VCaP (cell line): ENCODE measurements around the gene ORM1.

Source experiments
- H3K27ac ChIP-seq: fragments of 450-650 bp; 2 replicates; pipeline ENCODE4 v1.5.1; 2017
- TF ChIP-seq, protein P1 (sequence below): fragments of 450-650 bp; conservative IDR thresholded peaks from 2 replicates; pipeline ENCODE4 v1.5.1; 2017; ENCODE audit warnings: mild to moderate bottlenecking, moderate library complexity

Gene ORM1

DNA sequence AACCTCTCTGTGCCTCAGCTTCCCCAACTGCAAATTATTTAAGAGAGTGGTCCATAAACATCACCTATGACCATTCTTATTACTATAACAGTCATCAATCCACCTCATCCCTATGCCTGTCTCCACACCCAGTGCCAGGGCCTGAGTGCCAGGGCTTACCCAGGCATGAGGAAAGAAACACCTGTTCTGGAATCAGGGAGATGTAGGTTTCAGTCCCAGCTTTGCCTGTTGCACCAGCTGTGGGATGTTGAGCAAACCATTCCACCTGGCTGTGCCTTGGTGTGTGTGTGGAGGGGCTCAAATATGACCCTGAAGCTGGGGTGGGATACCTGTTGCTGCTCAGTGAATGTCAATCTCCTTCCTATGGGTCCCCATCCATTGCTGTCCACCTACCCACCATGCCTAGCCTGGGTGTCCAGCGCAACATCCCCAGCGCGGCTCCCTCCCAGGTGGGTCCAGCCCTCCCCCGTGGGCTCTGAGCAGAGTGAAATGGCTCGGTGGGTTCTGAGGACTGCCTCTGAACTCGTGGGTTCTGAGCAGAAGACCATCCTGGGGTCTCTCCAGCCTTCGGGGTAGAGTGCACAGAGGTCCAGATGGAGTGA lies 48.5 kb downstream of the ORM1 start:
- TF ChIP-seq, protein P1, sequence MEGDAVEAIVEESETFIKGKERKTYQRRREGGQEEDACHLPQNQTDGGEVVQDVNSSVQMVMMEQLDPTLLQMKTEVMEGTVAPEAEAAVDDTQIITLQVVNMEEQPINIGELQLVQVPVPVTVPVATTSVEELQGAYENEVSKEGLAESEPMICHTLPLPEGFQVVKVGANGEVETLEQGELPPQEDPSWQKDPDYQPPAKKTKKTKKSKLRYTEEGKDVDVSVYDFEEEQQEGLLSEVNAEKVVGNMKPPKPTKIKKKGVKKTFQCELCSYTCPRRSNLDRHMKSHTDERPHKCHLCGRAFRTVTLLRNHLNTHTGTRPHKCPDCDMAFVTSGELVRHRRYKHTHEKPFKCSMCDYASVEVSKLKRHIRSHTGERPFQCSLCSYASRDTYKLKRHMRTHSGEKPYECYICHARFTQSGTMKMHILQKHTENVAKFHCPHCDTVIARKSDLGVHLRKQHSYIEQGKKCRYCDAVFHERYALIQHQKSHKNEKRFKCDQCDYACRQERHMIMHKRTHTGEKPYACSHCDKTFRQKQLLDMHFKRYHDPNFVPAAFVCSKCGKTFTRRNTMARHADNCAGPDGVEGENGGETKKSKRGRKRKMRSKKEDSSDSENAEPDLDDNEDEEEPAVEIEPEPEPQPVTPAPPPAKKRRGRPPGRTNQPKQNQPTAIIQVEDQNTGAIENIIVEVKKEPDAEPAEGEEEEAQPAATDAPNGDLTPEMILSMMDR, result no peak
- H3K27ac ChIP-seq, result no peak overlapping the region

DNA sequence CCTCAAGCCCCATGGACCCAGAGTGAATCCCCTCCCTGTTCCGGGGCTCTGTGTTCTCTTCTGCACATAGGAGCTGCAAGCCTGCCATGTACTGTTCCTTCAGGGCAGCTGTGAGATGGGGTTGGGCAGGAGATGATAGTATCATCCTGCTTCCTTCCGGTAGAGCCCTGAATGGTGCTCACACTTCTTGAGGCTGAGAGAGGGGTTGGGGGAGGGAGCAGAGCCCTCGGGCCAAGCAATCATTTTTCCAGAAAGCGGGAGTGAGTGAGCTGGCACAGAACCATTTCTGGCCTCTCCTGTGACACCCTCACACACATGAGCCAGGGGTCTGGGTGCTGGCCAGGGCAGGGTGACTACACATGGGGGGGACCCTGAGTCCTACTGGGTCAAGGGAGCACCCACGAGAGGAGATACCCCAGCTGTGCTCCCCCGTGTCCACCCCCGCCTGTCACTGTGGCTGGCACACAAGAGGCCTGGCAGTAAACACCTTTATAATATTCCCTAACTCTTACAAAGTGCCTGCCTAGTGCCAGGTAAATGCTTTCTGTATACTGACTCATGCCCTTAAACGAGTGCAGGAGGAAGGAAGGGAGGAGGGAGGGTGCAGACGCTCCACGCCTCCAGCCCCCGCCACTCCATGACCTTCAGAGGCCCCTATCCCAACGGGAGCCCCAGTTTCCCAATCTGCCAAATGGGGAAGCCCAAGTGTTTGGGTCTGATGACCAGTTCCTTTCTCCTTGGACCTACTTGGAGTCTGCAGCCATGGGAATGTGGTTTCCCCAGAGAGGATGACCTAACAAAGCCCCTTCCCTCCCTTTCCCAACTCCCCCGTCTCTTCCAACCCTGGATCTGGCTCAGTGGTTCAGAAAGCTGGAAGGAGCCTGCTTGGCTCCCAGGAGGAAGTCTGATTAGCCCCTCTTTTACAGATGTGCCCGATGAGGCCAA lies 49.3 kb downstream of the ORM1 start:
- TF ChIP-seq, protein P1, result no peak
- no peak overlapping the region for H3K27ac ChIP-seq

DNA sequence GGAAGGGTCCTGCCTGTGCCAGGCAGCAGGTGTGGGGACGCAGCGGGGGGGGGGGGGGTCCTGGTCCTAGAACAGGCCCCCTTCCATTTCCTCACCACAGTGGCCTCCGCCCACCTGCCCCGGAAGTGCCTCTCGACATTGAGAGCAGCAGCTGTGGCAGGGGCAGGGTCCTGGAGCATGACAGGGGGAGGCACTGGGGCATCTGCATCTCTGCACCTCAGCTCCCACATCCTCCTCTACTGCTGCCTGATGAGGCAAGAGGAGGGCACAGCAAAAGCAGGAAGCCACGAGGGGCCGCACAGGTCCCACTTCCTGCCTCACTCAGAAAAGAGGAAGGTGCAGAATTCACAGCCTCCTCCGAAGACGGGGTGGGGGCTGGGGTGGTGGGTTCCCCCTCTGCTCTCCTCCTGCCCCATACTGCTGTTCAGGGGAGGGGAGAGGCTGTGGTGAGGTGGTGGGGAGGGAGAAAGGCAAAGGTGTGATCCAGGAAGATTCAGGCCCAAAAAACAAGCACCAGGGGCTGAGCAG lies 50.1 kb downstream of the ORM1 start:
- H3K27ac ChIP-seq, result no peak overlapping the region
- TF ChIP-seq, protein P1, result no peak

DNA sequence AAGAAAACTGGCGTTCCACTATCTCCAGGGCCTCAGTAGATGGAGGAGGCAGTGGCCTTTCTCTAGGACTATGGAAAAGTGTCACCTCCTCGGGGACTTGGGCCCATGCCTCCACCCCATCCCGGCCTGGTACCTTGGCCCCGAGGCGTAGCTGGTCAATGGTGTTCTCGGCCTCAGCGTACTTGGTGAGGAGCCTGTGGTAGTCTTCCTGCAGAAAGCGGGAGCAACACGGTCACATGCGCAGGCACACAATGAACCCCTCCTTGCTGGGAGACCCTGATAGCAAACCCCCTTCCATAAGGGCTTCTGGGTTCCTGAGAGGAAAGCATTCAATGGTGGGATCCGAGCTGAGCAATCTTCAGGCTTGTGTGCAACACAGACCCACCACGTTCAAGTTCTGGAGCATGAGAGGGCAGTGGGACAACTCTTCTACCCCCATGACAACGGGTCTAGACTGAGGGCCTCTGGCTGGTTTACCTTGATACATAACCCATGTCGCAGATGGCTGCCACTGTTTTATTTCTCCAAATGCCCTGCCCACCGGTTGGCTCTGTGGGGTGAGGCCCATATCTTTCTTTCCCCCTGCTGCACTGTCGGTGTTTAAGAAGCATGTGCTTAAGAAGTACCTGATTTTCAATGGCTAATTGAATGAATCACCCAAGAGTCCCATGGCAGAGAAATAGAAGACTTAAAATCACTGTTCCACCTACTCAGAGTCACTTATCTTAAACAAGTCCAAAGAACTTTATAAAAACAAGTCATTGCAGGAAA lies 51.2 kb downstream of the ORM1 start:
- H3K27ac ChIP-seq, result no peak overlapping the region
- TF ChIP-seq, protein P1, result no peak

DNA sequence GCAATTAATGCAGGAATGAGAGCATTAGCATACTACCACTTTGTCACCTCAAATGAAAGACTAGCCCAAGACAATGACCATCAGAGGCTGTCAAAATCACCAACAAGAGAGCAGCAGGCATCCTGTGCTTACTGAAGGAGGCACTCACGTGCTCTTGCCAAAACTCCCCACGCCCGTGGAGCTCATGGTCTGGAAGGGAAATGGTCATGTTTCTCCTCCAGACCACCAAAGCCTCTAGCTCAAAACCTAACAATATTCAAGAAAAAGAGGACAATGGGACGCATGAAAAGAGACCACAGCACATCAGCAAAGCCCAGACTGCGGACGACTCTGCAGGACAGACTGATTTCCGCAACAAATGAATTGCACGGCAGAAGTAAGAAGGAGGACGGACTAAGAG lies 52.0 kb downstream of the ORM1 start:
- TF ChIP-seq, protein P1, result no peak
- H3K27ac ChIP-seq, result no peak overlapping the region

DNA sequence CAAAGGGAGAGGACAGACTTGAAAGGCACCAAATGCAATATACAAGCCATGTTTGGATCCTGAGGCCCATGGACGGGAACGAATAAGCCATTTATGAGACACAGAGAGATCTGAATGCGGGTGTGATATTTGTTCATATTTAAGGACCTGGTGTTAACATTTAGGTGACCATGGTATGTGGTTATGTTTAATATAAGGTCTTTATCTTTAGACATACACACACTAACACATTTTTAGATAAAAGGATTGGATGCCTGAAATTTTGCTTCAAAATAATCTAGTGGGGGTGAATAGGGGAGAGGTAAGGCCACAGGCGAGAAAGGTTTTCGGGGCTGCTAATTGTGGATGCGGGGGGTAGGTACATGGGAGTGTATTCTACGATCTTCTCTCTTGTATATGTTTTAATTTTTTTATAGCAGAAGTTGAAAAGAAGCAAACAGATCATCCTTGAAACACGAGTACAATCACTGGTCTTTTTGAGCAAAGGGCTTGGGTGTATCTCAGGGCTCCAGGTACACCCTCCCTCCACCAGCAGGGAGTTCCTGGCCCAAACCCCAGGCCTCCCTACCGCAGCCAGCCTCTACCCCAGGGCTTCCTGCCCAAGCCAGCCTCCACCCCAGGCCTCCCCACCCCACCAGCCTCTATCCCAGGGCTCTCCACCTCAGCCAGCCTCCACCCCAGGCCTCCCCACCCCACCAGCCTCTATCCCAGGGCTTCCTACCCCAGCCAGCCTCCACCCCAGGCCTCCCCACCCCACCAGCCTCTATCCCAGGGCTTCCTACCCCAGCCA lies 52.7 kb downstream of the ORM1 start:
- TF ChIP-seq, protein P1, result no peak
- no peak overlapping the region for H3K27ac ChIP-seq
